ENCODE measurements around the gene CIBAR2.

The CIBAR2 gene

DNA sequence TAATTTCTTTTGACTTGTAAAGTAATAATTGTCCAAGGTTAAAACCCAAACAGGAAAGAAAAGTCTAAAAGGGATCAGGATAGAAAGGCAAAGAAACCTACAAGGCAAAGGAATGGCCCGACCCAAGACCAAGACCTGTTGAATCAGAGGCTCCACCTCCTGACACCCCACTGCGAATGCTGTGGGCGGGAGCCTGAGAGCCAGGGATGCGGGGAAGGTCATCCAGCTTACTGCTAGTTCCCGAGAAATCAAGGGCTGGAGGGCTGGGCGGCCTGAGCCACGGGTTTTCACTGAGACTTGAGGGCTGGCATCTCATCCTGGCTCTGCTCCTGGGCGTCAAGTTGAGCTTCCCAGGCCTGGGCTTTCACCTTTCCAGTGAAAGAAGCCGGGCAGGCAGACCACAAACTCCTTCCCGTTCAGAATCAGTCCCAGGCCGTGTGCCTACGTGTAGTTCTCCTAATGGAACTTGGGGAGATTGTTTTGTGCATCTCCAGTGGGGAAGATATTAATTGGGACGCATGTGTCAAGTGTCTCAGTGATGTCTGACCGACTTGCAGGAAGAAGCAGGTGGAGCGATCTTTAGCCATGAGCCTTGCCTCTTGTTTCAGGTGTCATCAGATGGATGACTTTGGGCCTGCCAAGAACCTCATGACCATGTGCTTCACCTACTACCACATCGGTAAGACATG is 36.9 kb downstream of the CIBAR2 start:
- Mint-ChIP-seq H3K36me3 (ENCODE audit: low read depth) (peaks cover 24% of the 10 kb centered on the region), H3K27ac (no peak overlapping the region), H3K4me1 (peaks cover 32% of the 10 kb centered on the region), H3K27me3 (ENCODE audit: low read depth) (no peaks in the 10 kb centered on the region), H3K9me3 (no peaks in the 10 kb centered on the region), H3K4me3 (no peak overlapping the region)
- TF ChIP-seq, protein P1, sequence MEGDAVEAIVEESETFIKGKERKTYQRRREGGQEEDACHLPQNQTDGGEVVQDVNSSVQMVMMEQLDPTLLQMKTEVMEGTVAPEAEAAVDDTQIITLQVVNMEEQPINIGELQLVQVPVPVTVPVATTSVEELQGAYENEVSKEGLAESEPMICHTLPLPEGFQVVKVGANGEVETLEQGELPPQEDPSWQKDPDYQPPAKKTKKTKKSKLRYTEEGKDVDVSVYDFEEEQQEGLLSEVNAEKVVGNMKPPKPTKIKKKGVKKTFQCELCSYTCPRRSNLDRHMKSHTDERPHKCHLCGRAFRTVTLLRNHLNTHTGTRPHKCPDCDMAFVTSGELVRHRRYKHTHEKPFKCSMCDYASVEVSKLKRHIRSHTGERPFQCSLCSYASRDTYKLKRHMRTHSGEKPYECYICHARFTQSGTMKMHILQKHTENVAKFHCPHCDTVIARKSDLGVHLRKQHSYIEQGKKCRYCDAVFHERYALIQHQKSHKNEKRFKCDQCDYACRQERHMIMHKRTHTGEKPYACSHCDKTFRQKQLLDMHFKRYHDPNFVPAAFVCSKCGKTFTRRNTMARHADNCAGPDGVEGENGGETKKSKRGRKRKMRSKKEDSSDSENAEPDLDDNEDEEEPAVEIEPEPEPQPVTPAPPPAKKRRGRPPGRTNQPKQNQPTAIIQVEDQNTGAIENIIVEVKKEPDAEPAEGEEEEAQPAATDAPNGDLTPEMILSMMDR (IDR thresholded peaks at IDR 0.05; ENCODE audit: unreplicated experiment in 3 of 3): no peak

DNA sequence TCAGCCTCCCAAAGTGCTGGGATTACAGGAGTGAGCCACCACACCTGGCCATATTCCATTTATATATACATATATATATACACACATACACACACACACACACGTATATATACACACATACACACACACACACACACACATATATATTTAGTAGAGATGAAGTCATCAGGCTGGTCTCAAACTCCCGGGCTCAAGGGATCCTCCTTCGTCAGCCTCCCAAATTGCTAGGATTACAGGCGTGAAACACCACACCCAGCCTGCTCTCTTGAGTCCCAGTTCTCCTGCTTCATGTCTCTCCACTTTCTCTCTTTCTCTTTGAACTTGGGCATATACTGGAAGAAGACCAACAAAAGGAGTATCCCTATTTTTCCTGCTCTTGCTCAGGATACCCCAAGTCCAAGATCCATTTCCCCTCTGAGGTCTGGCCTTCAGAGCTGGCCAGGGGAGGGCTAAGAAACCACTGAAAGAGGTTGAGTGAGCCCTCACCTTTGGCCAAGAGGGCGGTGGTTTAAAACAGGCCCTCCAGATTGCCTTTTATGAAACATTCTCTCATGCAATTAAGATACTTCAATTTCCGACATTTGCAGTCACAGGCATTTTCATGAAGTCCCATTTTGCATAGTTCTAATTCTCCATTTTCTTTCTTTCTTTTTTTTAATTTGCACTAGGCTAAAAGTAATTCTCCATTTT is 37.9 kb downstream of the CIBAR2 start:
- H3K27me3 Mint-ChIP-seq (ENCODE audit: low read depth): no peaks in the 10 kb centered on the region
- peaks cover 32% of the 10 kb centered on the region for H3K4me1 Mint-ChIP-seq
- no peak overlapping the region for H3K4me3 Mint-ChIP-seq
- TF ChIP-seq, protein P1 (IDR thresholded peaks at IDR 0.05; ENCODE audit: unreplicated experiment in 3 of 3): no peak
- no peaks in the 10 kb centered on the region for H3K9me3 Mint-ChIP-seq
- H3K27ac Mint-ChIP-seq: peak overlapping the region in 2 of 3 experiments; percentile 26 to 65
- H3K36me3 Mint-ChIP-seq (ENCODE audit: low read depth): peaks cover 18% of the 10 kb centered on the region

DNA sequence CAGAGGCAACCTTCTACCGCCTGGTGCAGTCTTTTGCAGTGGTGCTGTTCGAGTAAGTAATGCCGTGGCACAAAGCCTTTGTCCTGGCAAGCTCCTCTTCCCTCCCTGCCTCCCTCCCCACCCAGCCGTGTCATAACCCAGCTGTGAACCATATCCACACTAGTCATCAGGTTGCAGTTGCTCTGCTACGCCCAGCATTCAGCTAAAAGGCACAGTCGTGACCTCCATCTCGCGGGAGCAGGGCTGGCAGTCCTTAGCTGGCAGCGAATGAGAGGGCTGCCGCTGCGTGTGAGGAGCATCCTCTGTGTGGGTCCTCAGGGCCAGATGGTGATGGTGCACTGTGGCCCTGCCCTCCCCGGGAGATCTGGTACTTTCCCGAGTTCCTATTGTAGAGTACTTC is 39.3 kb downstream of the CIBAR2 start:
- H3K27ac Mint-ChIP-seq: peak overlapping the region in 1 of 3 experiments; percentile 60
- no peak overlapping the region for H3K4me3 Mint-ChIP-seq
- TF ChIP-seq, protein P1 (IDR thresholded peaks at IDR 0.05; ENCODE audit: unreplicated experiment in 3 of 3): no peak
- peaks cover 5% of the 10 kb centered on the region for H3K36me3 Mint-ChIP-seq (ENCODE audit: low read depth)
- H3K27me3 Mint-ChIP-seq (ENCODE audit: low read depth): no peaks in the 10 kb centered on the region
- H3K9me3 Mint-ChIP-seq: no peaks in the 10 kb centered on the region
- peaks cover 32% of the 10 kb centered on the region for H3K4me1 Mint-ChIP-seq

DNA sequence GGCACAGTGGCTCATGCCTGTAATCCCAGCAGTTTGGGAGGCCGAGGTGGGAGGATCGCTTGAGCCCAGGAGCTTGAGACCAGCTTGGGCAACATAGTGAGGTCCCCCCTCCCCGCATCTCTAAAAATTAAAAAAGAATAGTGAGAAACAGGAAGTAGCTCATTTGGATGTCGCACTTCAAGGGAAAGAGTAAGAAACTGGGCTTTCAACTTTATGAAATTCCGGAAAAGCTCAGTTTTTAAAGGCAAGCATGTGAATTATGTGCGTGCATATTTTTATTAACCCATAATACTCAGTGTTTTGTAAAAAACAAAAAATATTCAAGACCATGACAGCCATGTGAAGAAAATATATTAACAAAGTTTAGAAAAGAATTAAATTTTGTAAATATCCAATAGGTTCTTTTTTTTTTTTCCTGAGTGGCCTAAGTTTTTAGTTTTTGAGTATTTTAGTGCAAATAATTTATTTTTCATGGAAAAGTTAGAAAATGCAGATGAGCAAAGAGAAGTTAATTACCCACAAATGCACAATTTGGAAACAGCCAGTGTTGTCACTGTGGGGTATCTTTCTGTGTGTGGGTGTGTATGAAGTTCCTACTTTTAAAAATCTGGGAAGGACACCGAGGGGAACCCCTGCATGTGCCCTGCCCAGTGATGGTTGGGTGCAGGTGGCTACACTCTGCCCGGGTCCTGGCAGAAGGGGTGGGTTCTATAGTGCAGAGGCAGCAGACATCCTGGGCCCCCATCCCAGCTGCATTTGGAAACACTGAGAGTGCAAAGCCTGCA is 40.0 kb downstream of the CIBAR2 start:
- TF ChIP-seq, protein P1 (IDR thresholded peaks at IDR 0.05; ENCODE audit: unreplicated experiment in 3 of 3): no peak
- Mint-ChIP-seq H3K36me3 (ENCODE audit: low read depth) (peaks cover 4% of the 10 kb centered on the region), H3K4me1 (peaks cover 32% of the 10 kb centered on the region), H3K4me3 (no peak overlapping the region), H3K27ac (peak overlapping the region in 2 of 3 experiments; percentile 60 to 80), H3K9me3 (no peaks in the 10 kb centered on the region), H3K27me3 (ENCODE audit: low read depth) (no peaks in the 10 kb centered on the region)

DNA sequence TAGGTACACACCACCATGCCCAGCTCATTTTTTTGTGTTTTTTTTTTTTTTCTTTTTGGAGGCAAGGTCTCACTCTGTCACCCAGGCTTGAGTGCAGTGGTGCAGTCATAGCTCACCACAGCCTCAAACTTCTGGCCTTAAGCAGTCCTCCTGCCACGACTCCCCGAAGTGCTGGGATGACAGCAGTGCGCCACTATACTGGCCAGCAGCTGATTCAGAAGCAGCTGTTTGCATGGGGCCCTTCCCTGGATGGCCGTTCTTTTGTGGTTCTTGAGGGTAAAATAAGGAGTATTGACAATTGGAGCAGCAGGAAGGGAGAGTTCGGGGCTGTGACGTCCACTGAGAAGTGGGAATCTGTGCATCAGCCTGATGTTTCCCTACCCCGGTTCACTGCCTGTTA is 43.1 kb downstream of the CIBAR2 start:
- H3K27me3 Mint-ChIP-seq (ENCODE audit: low read depth): no peaks in the 10 kb centered on the region
- TF ChIP-seq, protein P1 (IDR thresholded peaks at IDR 0.05; ENCODE audit: unreplicated experiment in 3 of 3): no peak
- no peak overlapping the region for H3K27ac Mint-ChIP-seq
- no peaks in the 10 kb centered on the region for H3K9me3 Mint-ChIP-seq
- no peak overlapping the region for H3K4me3 Mint-ChIP-seq
- peaks cover 28% of the 10 kb centered on the region for H3K4me1 Mint-ChIP-seq
- peaks cover 4% of the 10 kb centered on the region for H3K36me3 Mint-ChIP-seq (ENCODE audit: low read depth)
